Measurements from ENCODE around the gene ACTL8. TPM values are rescaled to one million over a fixed set of nuclear protein-coding genes. Genes with fewer than 3 reads are reported as not detected.

ACTL8 gene
- total and polyA plus RNA-seq, 10 donors: not detected

GRCh38 chr1:17797478-17797877, 42.3 kb downstream of the ACTL8 start:
- Histone ChIP-seq H3K9me3 (no peaks in the 10 kb centered on the region), H3K4me1 (no peaks in the 10 kb centered on the region), H3K27me3 (replicated peaks in 1 of 7) (peaks cover 0 to 53% (median 0%) of the 10 kb centered on the region in 7 donors), H3K36me3 (no peaks in the 10 kb centered on the region), H3K27ac (no peak overlapping the region), H3K4me3 (no peak overlapping the region)
- 60 to 73% (median 71%) methylated on average over 7 to 8 of the region's 8 CpGs for WGBS, 5 donors
- TF ChIP-seq, protein P1, sequence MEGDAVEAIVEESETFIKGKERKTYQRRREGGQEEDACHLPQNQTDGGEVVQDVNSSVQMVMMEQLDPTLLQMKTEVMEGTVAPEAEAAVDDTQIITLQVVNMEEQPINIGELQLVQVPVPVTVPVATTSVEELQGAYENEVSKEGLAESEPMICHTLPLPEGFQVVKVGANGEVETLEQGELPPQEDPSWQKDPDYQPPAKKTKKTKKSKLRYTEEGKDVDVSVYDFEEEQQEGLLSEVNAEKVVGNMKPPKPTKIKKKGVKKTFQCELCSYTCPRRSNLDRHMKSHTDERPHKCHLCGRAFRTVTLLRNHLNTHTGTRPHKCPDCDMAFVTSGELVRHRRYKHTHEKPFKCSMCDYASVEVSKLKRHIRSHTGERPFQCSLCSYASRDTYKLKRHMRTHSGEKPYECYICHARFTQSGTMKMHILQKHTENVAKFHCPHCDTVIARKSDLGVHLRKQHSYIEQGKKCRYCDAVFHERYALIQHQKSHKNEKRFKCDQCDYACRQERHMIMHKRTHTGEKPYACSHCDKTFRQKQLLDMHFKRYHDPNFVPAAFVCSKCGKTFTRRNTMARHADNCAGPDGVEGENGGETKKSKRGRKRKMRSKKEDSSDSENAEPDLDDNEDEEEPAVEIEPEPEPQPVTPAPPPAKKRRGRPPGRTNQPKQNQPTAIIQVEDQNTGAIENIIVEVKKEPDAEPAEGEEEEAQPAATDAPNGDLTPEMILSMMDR (IDR thresholded peaks at IDR 0.05 in 8 of 11, conservative IDR thresholded peaks at IDR 0.05 in 3 of 11): no peak
- TF ChIP-seq POLR2AphosphoS5 (IDR thresholded peaks at IDR 0.05) (no peak), POLR2A (IDR thresholded peaks at IDR 0.05) (no peak)
- DNase-seq: no peak
- intact Hi-C loops (cut with DNase I; ENCODE audit: low total_unique reads): no loop called here

DNA sequence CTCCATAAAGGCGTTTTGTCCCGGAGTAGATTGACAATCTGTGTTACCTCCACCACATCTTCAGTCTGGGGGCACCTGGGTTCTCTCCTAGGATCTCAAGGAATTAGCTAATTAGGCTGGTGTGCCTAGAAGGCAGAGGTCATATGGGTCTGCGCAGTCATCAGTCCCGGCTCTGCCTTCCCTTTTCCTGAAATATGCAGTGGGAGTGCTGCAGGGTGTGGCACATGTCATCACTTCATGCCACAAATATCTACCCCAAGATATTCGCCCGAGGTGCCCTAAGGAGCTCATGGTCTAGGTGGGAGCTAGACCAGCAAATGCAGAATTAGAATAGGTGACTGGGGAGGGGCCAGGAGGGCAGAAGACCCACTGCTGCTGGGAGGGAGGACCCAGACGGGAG, 42.9 kb downstream of the ACTL8 start:
- H3K9me3 ChIP-seq: peaks cover 0 to under 1% (median 0%) of the 10 kb centered on the region in 8 donors
- intact Hi-C loops (cut with DNase I; ENCODE audit: low total_unique reads): no loop called here
- whole genome bisulfite sequencing, 5 donors: 70 to 89% (median 75%) methylated on average over 7 of the region's 7 CpGs
- no peaks in the 10 kb centered on the region for H3K4me1 ChIP-seq
- no peak overlapping the region for H3K4me3 ChIP-seq
- TF ChIP-seq POLR2AphosphoS5 (IDR thresholded peaks at IDR 0.05) (no peak), POLR2A (IDR thresholded peaks at IDR 0.05) (no peak)
- TF ChIP-seq, protein P1 (IDR thresholded peaks at IDR 0.05 in 8 of 11, conservative IDR thresholded peaks at IDR 0.05 in 3 of 11): no peak
- DNase-seq: no peak
- no peak overlapping the region for H3K27ac ChIP-seq
- H3K36me3 ChIP-seq: no peaks in the 10 kb centered on the region
- H3K27me3 ChIP-seq (replicated peaks in 1 of 7): peaks cover 0 to 48% (median 0%) of the 10 kb centered on the region in 7 donors

- Histone ChIP-seq H3K27ac (no peak overlapping the region), H3K27me3 (replicated peaks in 1 of 7) (peaks cover 0 to 39% (median 0%) of the 10 kb centered on the region in 7 donors), H3K4me3 (no peak overlapping the region), H3K36me3 (no peaks in the 10 kb centered on the region), H3K9me3 (peaks cover 0 to 6% (median 0%) of the 10 kb centered on the region in 8 donors), H3K4me1 (no peaks in the 10 kb centered on the region)
- intact Hi-C loops (cut with DNase I; ENCODE audit: low total_unique reads): no loop called here
- no peak for TF ChIP-seq POLR2A (IDR thresholded peaks at IDR 0.05)
- TF ChIP-seq, protein P1 (IDR thresholded peaks at IDR 0.05 in 8 of 11, conservative IDR thresholded peaks at IDR 0.05 in 3 of 11): no peak
- no peak for TF ChIP-seq POLR2AphosphoS5 (IDR thresholded peaks at IDR 0.05)
- no peak for DNase-seq
- 79 to 85% (median 81%) methylated on average over 16 of the region's 16 CpGs for WGBS, 5 donors
These were observed 43.8 kb downstream of the ACTL8 start for GRCh38 chr1:17798799-17799382.

GRCh38 chr1:17799642-17800041, 44.5 kb downstream of the ACTL8 start:
- Histone ChIP-seq H3K27me3 (replicated peaks in 1 of 7) (peaks cover 0 to 36% (median 0%) of the 10 kb centered on the region in 7 donors), H3K9me3 (peaks cover 0 to 6% (median 0%) of the 10 kb centered on the region in 8 donors), H3K4me1 (no peaks in the 10 kb centered on the region), H3K4me3 (no peak overlapping the region), H3K36me3 (no peaks in the 10 kb centered on the region), H3K27ac (no peak overlapping the region)
- TF ChIP-seq, protein P1 (IDR thresholded peaks at IDR 0.05 in 8 of 11, conservative IDR thresholded peaks at IDR 0.05 in 3 of 11): no peak
- TF ChIP-seq POLR2AphosphoS5 (IDR thresholded peaks at IDR 0.05): no peak
- no peak for TF ChIP-seq POLR2A (IDR thresholded peaks at IDR 0.05)
- WGBS, 5 donors: 27 to 45% (median 40%) methylated on average over 8 of the region's 8 CpGs
- intact Hi-C loops (cut with DNase I; ENCODE audit: low total_unique reads): no loop called here
- no peak for DNase-seq
